Lower leg skin (tissue), 3 donors: ENCODE results near the gene CLCN6.

Source experiments
- CTCF ChIP-seq, 3 donors: fragments of 450-650 bp; IDR thresholded peaks; one replicate each; pipeline ENCODE4 v1.5.1; 2016; ENCODE audit warnings: antibody characterized with exemption in 3 of 3, mild to moderate bottlenecking in 3 of 3, moderate library complexity in 2 of 3
- POLR2A ChIP-seq, 2 donors: fragments of 450-650 bp; IDR thresholded peaks; one replicate each; pipeline ENCODE4 v1.6.1; 2016 to 2017; ENCODE audit warnings: antibody characterized with exemption in 2 of 2, mild to moderate bottlenecking in 1 of 2, moderate library complexity in 1 of 2

GRCh38 chr1:11841245-11842153 lies 35.5 kb downstream of the CLCN6 start:
- no peak for TF ChIP-seq CTCF (IDR thresholded peaks at IDR 0.05)
- TF ChIP-seq POLR2A (IDR thresholded peaks at IDR 0.05) = no peak
